BE2C (cell line): Measurements from ENCODE around the gene SNTG2.

Experiments used
- DNase-seq: peaks from one replicate; pipeline ENCODE4 v3.0.0-alpha.2; 2020
- H3K27me3 ChIP-seq: fragments of 250-450 bp; sonication (Bioruptor Pico); 2 replicates; pipeline ENCODE4 v1.5.1; 2020; ENCODE audit warnings: mild to moderate bottlenecking
- H3K36me3 ChIP-seq: fragments of 250-450 bp; sonication (Bioruptor Pico); 2 replicates; pipeline ENCODE4 v1.5.1; 2020; ENCODE audit warnings: mild to moderate bottlenecking
- H3K4me1 ChIP-seq: fragments of 250-450 bp; sonication (Bioruptor Pico); 2 replicates; pipeline ENCODE4 v1.5.1; 2020
- H3K4me3 ChIP-seq: 2 replicates; pipeline ENCODE4 v1.5.1; 2011; ENCODE audit warnings: low read depth, low read length
- H3K9me3 ChIP-seq: fragments of 250-450 bp; sonication (Bioruptor Pico); 2 replicates; pipeline ENCODE4 v1.5.1; 2020
- CTCF ChIP-seq: IDR thresholded peaks from 2 replicates; pipeline ENCODE4 v1.5.1; 2012; ENCODE audit warnings: mild to moderate bottlenecking, low read depth, low read length

SNTG2 gene

DNA sequence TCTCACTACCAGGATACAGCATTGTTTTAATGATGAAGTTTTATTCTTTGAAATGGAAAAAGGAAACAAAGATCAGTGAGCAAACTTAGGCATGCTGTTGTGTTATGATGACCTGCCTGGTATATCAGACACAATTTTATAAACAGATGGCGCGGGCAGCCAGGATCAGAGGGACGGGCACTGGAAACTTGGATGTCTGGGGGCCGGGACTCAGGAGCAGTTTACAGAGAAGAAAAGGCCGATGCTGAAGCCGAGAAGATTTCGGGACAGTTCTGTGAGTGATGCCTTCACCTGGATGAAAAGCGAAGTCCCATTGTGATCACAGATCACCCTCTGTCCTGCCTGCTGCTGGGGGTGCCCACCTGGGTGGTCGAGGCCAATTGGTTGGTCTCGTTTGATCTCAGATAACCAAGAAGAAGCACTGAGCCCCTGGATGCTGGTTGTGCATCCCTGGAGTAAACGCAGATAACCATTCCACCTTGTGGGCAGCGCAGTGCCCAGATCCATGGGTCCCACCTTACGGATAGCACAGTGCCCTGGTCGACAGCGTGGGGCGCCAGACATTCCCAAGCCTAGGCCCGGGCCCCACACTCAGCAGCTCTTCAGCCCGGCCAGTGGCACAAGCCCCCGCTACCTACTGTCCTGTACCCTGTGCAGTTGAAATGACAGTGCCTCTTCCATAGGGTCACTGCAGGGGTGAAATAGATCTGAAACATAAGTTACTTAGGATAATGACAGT lies 279.7 kb downstream of the SNTG2 start:
- TF ChIP-seq CTCF: no peak
- no peak overlapping the region for H3K4me3 ChIP-seq

GRCh38 chr2:1231466-1232063 lies 280.9 kb downstream of the SNTG2 start:
- H3K36me3 ChIP-seq: no peaks in the 10 kb centered on the region
- DNase-seq: no peak
- H3K9me3 ChIP-seq: no peaks in the 10 kb centered on the region
- no peak overlapping the region for H3K4me3 ChIP-seq
- no peaks in the 10 kb centered on the region for H3K4me1 ChIP-seq
- no peaks in the 10 kb centered on the region for H3K27me3 ChIP-seq
- no peak for TF ChIP-seq CTCF

More for the DNA sequence above, 279.7 kb downstream of the SNTG2 start:
- H3K4me1 ChIP-seq: no peaks in the 10 kb centered on the region
- H3K36me3 ChIP-seq: no peaks in the 10 kb centered on the region
- no peaks in the 10 kb centered on the region for H3K27me3 ChIP-seq
- DNase-seq: no peak
- no peaks in the 10 kb centered on the region for H3K9me3 ChIP-seq

DNA sequence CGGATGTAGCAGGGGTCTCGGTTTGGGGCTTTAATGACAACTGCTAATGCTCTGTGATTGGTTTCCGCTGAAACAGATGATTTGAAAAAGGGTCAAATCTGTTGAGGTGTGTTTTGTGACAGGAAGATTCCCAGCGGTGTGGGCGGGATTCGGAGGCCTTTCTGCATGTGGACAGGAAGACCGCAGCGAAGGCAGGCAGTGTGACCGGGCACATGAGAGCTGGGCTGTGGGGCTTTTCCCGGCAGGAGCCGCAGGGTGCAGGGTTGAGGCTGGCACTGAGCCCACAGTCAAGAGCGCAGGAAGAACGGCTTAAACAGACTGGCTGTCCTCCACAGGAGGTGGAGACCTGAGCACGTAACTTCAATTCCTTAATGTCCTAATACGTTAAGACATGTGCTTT lies 282.6 kb downstream of the SNTG2 start:
- H3K36me3 ChIP-seq: no peaks in the 10 kb centered on the region
- no peaks in the 10 kb centered on the region for H3K9me3 ChIP-seq
- no peak overlapping the region for H3K4me3 ChIP-seq
- no peaks in the 10 kb centered on the region for H3K27me3 ChIP-seq
- no peak for DNase-seq
- TF ChIP-seq CTCF: no peak
- H3K4me1 ChIP-seq: no peaks in the 10 kb centered on the region

DNA sequence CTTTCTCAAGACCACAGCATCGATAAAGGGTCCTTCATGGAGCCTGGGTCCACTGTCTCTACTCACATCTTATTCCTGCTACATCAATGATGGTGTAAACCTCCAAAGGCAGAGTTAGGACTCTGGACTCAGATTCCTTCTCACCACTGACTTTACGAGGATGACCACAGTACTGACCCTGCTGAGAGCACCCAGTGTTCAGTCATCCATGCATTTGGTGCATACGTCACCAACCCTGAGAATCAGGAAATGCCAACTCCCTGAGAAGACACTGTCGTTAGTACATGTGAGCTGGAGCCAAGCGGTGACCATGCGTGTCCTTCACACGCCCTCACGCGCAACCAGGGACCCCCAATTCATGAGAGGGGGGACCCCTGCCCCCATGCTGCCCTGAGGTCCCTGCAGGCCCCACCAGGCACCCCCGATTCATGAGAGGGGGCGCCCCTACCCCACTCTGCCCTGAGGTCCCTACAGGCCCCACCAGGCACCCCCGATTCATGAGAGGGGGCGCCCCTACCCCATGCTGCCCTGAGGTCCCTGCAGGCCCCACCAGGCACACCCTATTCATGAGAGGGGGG lies 284.2 kb downstream of the SNTG2 start:
- H3K36me3 ChIP-seq: no peaks in the 10 kb centered on the region
- no peak for TF ChIP-seq CTCF
- H3K9me3 ChIP-seq: no peaks in the 10 kb centered on the region
- no peaks in the 10 kb centered on the region for H3K4me1 ChIP-seq
- DNase-seq: no peak
- H3K4me3 ChIP-seq: no peak overlapping the region
- H3K27me3 ChIP-seq: no peaks in the 10 kb centered on the region

DNA sequence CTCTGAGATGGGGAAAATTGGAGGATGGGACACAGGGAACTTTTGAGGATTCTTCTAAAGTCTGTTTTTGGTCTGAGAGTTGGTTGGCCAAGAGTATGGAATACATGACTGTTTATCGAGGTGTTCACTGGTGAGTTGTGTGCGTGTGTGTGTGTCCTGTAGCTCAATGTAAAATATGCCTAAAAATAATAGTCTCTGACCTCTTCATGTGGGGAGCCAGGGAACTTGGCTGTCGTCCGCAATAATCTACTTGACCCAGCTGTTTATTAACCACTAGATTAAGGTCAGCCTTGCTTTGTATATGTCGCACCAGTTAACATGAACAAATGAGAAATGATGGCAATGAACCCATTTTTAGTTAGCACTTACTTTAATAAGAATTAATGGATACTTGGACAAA lies 285.2 kb downstream of the SNTG2 start:
- Histone ChIP-seq H3K4me3 (no peak overlapping the region), H3K9me3 (no peaks in the 10 kb centered on the region), H3K36me3 (no peaks in the 10 kb centered on the region), H3K27me3 (no peaks in the 10 kb centered on the region), H3K4me1 (no peaks in the 10 kb centered on the region)
- no peak for TF ChIP-seq CTCF
- no peak for DNase-seq

GRCh38 chr2:1236606-1237005 lies 286.0 kb downstream of the SNTG2 start:
- Histone ChIP-seq H3K36me3 (no peaks in the 10 kb centered on the region), H3K9me3 (no peaks in the 10 kb centered on the region), H3K27me3 (no peaks in the 10 kb centered on the region), H3K4me3 (no peak overlapping the region), H3K4me1 (no peaks in the 10 kb centered on the region)
- TF ChIP-seq CTCF: no peak
- no peak for DNase-seq
